ENCODE data around the gene PDCD6IP. TPM values are rescaled to one million over a fixed set of nuclear protein-coding genes. Genes with fewer than 3 reads are reported as not detected.

The PDCD6IP gene
- total and polyA plus RNA-seq, 2 donors from 2014 or later = 47.2 to 240 TPM

DNA sequence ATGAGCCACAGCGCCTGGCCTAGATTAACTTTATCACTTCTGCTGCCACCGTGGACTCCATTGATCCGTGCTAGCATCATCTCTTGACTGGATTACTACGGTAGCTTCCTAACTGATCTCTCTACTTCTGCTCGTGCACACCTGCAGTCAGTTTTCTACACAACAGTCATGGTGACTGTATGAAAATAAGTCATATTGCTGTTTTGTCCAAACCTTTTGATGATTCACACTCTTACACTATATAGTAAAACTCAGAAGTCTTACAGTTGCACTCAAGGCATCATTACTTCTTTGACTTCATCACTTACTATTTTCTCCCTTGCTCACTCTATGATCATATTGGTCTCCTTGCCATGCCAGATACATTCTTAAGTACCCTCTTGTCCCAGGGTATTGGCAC is 10.1 kb downstream of the PDCD6IP start:
- no peak overlapping the region for H3K27ac ChIP-seq (ENCODE audit: low read depth in 2 of 2, low read length in 2 of 2)
- H3K27me3 ChIP-seq (ENCODE audit: control insufficient read depth, insufficient read depth, low read length) = no peaks in the 10 kb centered on the region
- H3K4me3 ChIP-seq (ENCODE audit: low read length in 3 of 3) = no peak overlapping the region
- FAIRE-seq (no peak), DNase-seq (no peak)
- H3K9ac ChIP-seq (ENCODE audit: low read length in 3 of 3) = no peak overlapping the region
- no peaks in the 10 kb centered on the region for H3K9me3 ChIP-seq (ENCODE audit: control insufficient read depth in 2 of 3, insufficient read depth in 1 of 3, low read length in 3 of 3)
- peaks cover 0 to 10% (median 6%) of the 10 kb centered on the region in 3 donors for H3K4me1 ChIP-seq (ENCODE audit: control insufficient read depth in 2 of 3, insufficient read depth in 2 of 3, low read depth in 1 of 3, low read length in 3 of 3)
- intact Hi-C loops (cut with DNase I) = no loop called here
- TF ChIP-seq, protein P1, sequence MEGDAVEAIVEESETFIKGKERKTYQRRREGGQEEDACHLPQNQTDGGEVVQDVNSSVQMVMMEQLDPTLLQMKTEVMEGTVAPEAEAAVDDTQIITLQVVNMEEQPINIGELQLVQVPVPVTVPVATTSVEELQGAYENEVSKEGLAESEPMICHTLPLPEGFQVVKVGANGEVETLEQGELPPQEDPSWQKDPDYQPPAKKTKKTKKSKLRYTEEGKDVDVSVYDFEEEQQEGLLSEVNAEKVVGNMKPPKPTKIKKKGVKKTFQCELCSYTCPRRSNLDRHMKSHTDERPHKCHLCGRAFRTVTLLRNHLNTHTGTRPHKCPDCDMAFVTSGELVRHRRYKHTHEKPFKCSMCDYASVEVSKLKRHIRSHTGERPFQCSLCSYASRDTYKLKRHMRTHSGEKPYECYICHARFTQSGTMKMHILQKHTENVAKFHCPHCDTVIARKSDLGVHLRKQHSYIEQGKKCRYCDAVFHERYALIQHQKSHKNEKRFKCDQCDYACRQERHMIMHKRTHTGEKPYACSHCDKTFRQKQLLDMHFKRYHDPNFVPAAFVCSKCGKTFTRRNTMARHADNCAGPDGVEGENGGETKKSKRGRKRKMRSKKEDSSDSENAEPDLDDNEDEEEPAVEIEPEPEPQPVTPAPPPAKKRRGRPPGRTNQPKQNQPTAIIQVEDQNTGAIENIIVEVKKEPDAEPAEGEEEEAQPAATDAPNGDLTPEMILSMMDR (IDR thresholded peaks at IDR 0.05; ENCODE audit: borderline replicate concordance, extremely low read depth, insufficient read depth) = no peak
- H3K36me3 ChIP-seq (ENCODE audit: control insufficient read depth in 2 of 3, insufficient read depth in 3 of 3, low read length in 3 of 3) = no peaks in the 10 kb centered on the region

DNA sequence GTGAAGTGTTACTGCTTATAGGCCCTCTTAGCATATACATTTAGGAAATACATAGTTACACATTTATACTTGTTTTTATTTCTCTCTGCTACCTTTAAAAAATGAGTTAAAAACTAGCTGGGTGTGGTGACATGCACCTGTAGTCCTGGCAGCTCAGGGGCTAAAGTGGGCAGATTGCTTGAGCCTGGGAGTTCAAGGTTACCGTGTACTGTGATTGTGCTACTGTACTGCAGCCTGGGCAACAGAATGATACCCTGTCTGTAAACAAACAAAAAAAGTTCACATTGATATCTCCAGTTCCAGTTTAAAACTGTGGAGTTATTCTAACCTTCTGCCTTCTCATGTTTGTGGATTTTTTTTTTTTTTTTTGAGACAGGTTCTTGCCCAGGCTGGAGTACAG is 12.1 kb downstream of the PDCD6IP start:
- DNase-seq = no peak
- Histone ChIP-seq H3K27me3 (ENCODE audit: control insufficient read depth, insufficient read depth, low read length) (no peaks in the 10 kb centered on the region), H3K9me3 (ENCODE audit: control insufficient read depth in 2 of 3, insufficient read depth in 1 of 3, low read length in 3 of 3) (no peaks in the 10 kb centered on the region), H3K27ac (ENCODE audit: low read depth in 2 of 2, low read length in 2 of 2) (no peak overlapping the region), H3K4me3 (ENCODE audit: low read length in 3 of 3) (no peak overlapping the region), H3K9ac (ENCODE audit: low read length in 3 of 3) (no peak overlapping the region), H3K36me3 (ENCODE audit: control insufficient read depth in 2 of 3, insufficient read depth in 3 of 3, low read length in 3 of 3) (peaks cover 0 to 4% (median 2%) of the 10 kb centered on the region in 3 donors), H3K4me1 (ENCODE audit: control insufficient read depth in 2 of 3, insufficient read depth in 2 of 3, low read depth in 1 of 3, low read length in 3 of 3) (peaks cover 0 to 6% (median 5%) of the 10 kb centered on the region in 3 donors)
- TF ChIP-seq, protein P1 (IDR thresholded peaks at IDR 0.05; ENCODE audit: borderline replicate concordance, extremely low read depth, insufficient read depth) = no peak
- intact Hi-C loops (cut with DNase I) = no loop called here
- FAIRE-seq = no peak

DNA sequence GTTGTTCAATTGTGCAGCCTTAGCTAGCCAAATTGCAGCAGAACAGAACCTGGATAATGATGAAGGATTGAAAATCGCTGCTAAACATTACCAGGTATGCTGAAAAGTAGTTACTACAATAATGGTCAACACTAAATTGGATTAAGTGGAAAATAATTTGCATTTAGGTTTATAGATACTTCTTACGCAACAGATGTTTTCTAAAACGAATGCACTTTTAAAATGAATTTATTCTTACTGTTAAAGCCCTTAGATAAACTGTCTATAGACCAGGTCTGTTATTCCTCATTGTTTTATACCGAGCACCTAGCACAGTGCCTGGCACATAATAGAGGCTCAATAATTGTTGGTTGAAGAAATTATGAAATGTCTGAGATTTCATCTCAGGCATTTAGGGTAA is 23.6 kb downstream of the PDCD6IP start:
- no peak for FAIRE-seq
- TF ChIP-seq, protein P1 (IDR thresholded peaks at IDR 0.05; ENCODE audit: borderline replicate concordance, extremely low read depth, insufficient read depth) = no peak

DNA sequence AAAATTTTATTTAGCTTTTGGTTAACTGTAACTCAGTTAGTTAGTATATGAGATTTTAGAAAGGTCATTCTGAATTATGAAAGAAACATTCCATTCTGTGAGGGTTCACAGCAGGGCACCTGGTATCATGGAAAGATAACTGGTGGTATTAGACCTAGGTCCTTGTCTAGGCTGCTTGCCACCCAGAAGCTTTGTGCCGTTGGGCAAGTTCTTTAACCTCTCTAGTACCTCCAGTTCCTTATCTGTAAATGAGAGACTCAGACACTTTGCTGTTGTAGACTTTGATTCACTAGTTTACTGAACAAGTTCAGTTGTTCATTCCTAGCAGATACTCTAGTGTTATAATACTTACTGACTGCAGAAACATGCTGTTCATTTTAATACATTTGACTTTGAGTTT is 25.4 kb downstream of the PDCD6IP start:
- TF ChIP-seq, protein P1 (IDR thresholded peaks at IDR 0.05; ENCODE audit: borderline replicate concordance, extremely low read depth, insufficient read depth) = no peak
- Histone ChIP-seq H3K9ac (ENCODE audit: low read length in 3 of 3) (no peak overlapping the region), H3K4me1 (ENCODE audit: control insufficient read depth in 2 of 3, insufficient read depth in 2 of 3, low read depth in 1 of 3, low read length in 3 of 3) (no peaks in the 10 kb centered on the region), H3K27me3 (ENCODE audit: control insufficient read depth, insufficient read depth, low read length) (no peaks in the 10 kb centered on the region), H3K36me3 (ENCODE audit: control insufficient read depth in 2 of 3, insufficient read depth in 3 of 3, low read length in 3 of 3) (peaks cover 0 to 10% (median 10%) of the 10 kb centered on the region in 3 donors), H3K9me3 (ENCODE audit: control insufficient read depth in 2 of 3, insufficient read depth in 1 of 3, low read length in 3 of 3) (no peaks in the 10 kb centered on the region), H3K4me3 (ENCODE audit: low read length in 3 of 3) (no peak overlapping the region), H3K27ac (ENCODE audit: low read depth in 2 of 2, low read length in 2 of 2) (no peak overlapping the region)
- FAIRE-seq = no peak
- intact Hi-C loops (cut with DNase I) = no loop called here
- DNase-seq = no peak

More for the DNA sequence above, 23.6 kb downstream of the PDCD6IP start:
- Histone ChIP-seq H3K4me1 (ENCODE audit: control insufficient read depth in 2 of 3, insufficient read depth in 2 of 3, low read depth in 1 of 3, low read length in 3 of 3) (no peaks in the 10 kb centered on the region), H3K27me3 (ENCODE audit: control insufficient read depth, insufficient read depth, low read length) (no peaks in the 10 kb centered on the region), H3K4me3 (ENCODE audit: low read length in 3 of 3) (no peak overlapping the region), H3K36me3 (ENCODE audit: control insufficient read depth in 2 of 3, insufficient read depth in 3 of 3, low read length in 3 of 3) (peaks cover 0 to 5% (median 4%) of the 10 kb centered on the region in 3 donors), H3K27ac (ENCODE audit: low read depth in 2 of 2, low read length in 2 of 2) (no peak overlapping the region), H3K9me3 (ENCODE audit: control insufficient read depth in 2 of 3, insufficient read depth in 1 of 3, low read length in 3 of 3) (no peaks in the 10 kb centered on the region), H3K9ac (ENCODE audit: low read length in 3 of 3) (no peak overlapping the region)
- intact Hi-C loops (cut with DNase I) = no loop called here
- DNase-seq = no peak
